HepG2 (cell line): ENCODE data around the gene NCKAP5L.

Experiments used
- CTCF ChIP-seq: sonication (generic); formaldehyde crosslinking; IDR thresholded peaks from 2 replicates; pipeline ENCODE4 v1.5.0; 2020; ENCODE audit warnings: mild to moderate bottlenecking, missing genetic modification reagents, moderate library complexity
- REST ChIP-seq, 2 experiments: IDR thresholded peaks; 2 replicates each; pipeline ENCODE4 v1.6.1; 2011 to 2012; ENCODE audit warnings: low read length in 2 of 2, borderline replicate concordance in 1 of 2, low read depth in 1 of 2, mild to moderate bottlenecking in 1 of 2, moderate library complexity in 1 of 2
- TAF1 ChIP-seq: sonication (generic); formaldehyde crosslinking; IDR thresholded peaks from 2 replicates; pipeline ENCODE4 v1.4.0; 2020; ENCODE audit warnings: missing genetic modification reagents
- THAP9 ChIP-seq: sonication (generic); formaldehyde crosslinking; IDR thresholded peaks from 2 replicates; pipeline ENCODE4; 2020; ENCODE audit warnings: missing genetic modification reagents, mild to moderate bottlenecking, borderline replicate concordance
- ZIK1 ChIP-seq: sonication (generic); formaldehyde crosslinking; IDR thresholded peaks from 2 replicates; pipeline ENCODE4 v1.5.0; 2020; ENCODE audit warnings: mild to moderate bottlenecking, low read depth, missing genetic modification reagents, borderline replicate concordance

- TF ChIP-seq THAP9 (CRISPR knock-in tag) (no peak), TAF1 (CRISPR knock-in tag) (no peak), REST (IDR thresholded peaks at IDR 0.05; ENCODE audit: borderline replicate concordance in 1 of 2, low read depth in 1 of 2, low read length in 2 of 2) (no peak), ZIK1 (CRISPR knock-in tag) (no peak), CTCF (CRISPR knock-in tag) (no peak)
These were observed 26.8 kb downstream of the NCKAP5L start for GRCh38 chr12:49801141-49802063.
